CD14-positive monocyte (primary cell): ENCODE measurements around the gene CCR1. TPM values are rescaled to one million over a fixed set of nuclear protein-coding genes. Genes with fewer than 3 reads are reported as not detected.
A peak's percentile ranks its signal among the peaks of the same experiment; 100 is the strongest.

Source experiments
- DNase-seq, 3 donors: peaks; one replicate each; pipeline ENCODE4 v3.0.0-alpha.2; 2011 to 2022
- H2AFZ ChIP-seq: 2 replicates; pipeline ENCODE4 v1.6.0; 2012; ENCODE audit warnings: mild to moderate bottlenecking, low read depth, low read length, inconsistent platforms; ENCODE audit not compliant: insufficient read depth, poor library complexity, severe bottlenecking
- H3K27ac ChIP-seq, 2 donors: 1 replicate in 1 of 2; 2 replicates in 1 of 2; pipeline ENCODE4 v1.5.1; 2012 to 2013; ENCODE audit warnings: low read length in 2 of 2, control low read depth in 1 of 2, inconsistent platforms in 1 of 2, low read depth in 1 of 2, mild to moderate bottlenecking in 1 of 2
- H3K27me3 ChIP-seq, 2 donors: one replicate each; pipeline versions ENCODE4 v1.6.0 to v1.6.1; 2011 to 2013; ENCODE audit warnings: low read length in 2 of 2; ENCODE audit not compliant: control insufficient read depth in 2 of 2, insufficient read depth in 2 of 2
- H3K36me3 ChIP-seq, 2 donors: replicated peaks in 1 of 2; 1 replicate in 1 of 2; 2 replicates in 1 of 2; pipeline versions ENCODE4 v1.5.1 to v1.6.1; 2012 to 2013; ENCODE audit warnings: low read length in 2 of 2, control low read depth in 1 of 2, inconsistent platforms in 1 of 2, mild to moderate bottlenecking in 1 of 2; ENCODE audit not compliant: insufficient read depth in 2 of 2, control insufficient read depth in 1 of 2
- H3K4me1 ChIP-seq, 2 donors: 1 replicate in 1 of 2; 2 replicates in 1 of 2; pipeline versions ENCODE4 v1.5.1 to v1.6.1; 2012 to 2013; ENCODE audit warnings: low read length in 2 of 2, control low read depth in 1 of 2, inconsistent platforms in 1 of 2, mild to moderate bottlenecking in 1 of 2, moderate library complexity in 1 of 2; ENCODE audit not compliant: insufficient read depth in 2 of 2, control insufficient read depth in 1 of 2
- H3K4me2 ChIP-seq: replicated peaks from 2 replicates; pipeline ENCODE3; 2012; ENCODE audit warnings: low read length, moderate library complexity, mild to moderate bottlenecking; ENCODE audit not compliant: poor library complexity, severe bottlenecking; ENCODE audit errors: extremely low read depth
- H3K4me3 ChIP-seq, 3 experiments: fragments of 200-600 bp in 1 of 3; sonication (generic) in 1 of 3; replicated peaks in 1 of 3; 1 replicate in 2 of 3; 2 replicates in 1 of 3; pipeline ENCODE4 v1.5.1; 2011 to 2013; ENCODE audit warnings: low read length in 3 of 3, mild to moderate bottlenecking in 3 of 3, control low read depth in 2 of 3, low read depth in 2 of 3, inconsistent platforms in 1 of 3, moderate library complexity in 1 of 3
- H3K79me2 ChIP-seq: 2 replicates; pipeline ENCODE4 v1.6.0; 2012; ENCODE audit warnings: mild to moderate bottlenecking, control low read depth, inconsistent platforms, low read length, moderate library complexity; ENCODE audit not compliant: insufficient read depth
- H3K9ac ChIP-seq: 2 replicates; pipeline ENCODE4 v1.6.0; 2017; ENCODE audit warnings: low read length, mild to moderate bottlenecking; ENCODE audit not compliant: insufficient read depth, poor library complexity, severe bottlenecking
- H3K9me3 ChIP-seq, 2 donors: replicated peaks in 1 of 2; 1 replicate in 1 of 2; 2 replicates in 1 of 2; pipeline versions ENCODE4 v1.5.1 to v1.6.1; 2012 to 2013; ENCODE audit warnings: low read length in 2 of 2, control low read depth in 1 of 2; ENCODE audit not compliant: control insufficient read depth in 1 of 2, insufficient read depth in 1 of 2
- H4K20me1 ChIP-seq: 2 replicates; pipeline ENCODE4 v1.6.0; 2012; ENCODE audit warnings: mild to moderate bottlenecking, low read length, control low read depth, moderate library complexity; ENCODE audit not compliant: insufficient read depth
- H3K27ac Mint-ChIP-seq, 7 donors: one replicate each; pipeline ENCODE4 v1.8.0; 2020; ENCODE audit warnings: mild to moderate bottlenecking in 7 of 7, mixed read lengths in 7 of 7, moderate library complexity in 6 of 7, inconsistent platforms in 2 of 7
- H3K27me3 Mint-ChIP-seq, 3 donors: one replicate each; pipeline ENCODE4 v1.8.0; 2021 to 2022; ENCODE audit warnings: low read depth in 3 of 3, mild to moderate bottlenecking in 3 of 3, mixed read lengths in 3 of 3, moderate library complexity in 3 of 3, inconsistent platforms in 1 of 3
- H3K36me3 Mint-ChIP-seq, 2 donors: one replicate each; pipeline ENCODE4 v1.8.0; 2020; ENCODE audit warnings: mixed read lengths in 2 of 2, inconsistent platforms in 1 of 2, mild to moderate bottlenecking in 1 of 2
- H3K4me1 Mint-ChIP-seq: one replicate; pipeline ENCODE4 v1.8.0; 2020; ENCODE audit warnings: mild to moderate bottlenecking, mixed read lengths
- H3K4me3 Mint-ChIP-seq, 2 donors: one replicate each; pipeline ENCODE4 v1.8.0; 2020; ENCODE audit warnings: mild to moderate bottlenecking in 2 of 2, mixed read lengths in 2 of 2, moderate library complexity in 1 of 2
- H3K9me3 Mint-ChIP-seq, 7 donors: one replicate each; pipeline ENCODE4 v1.8.0; 2020 to 2022; ENCODE audit warnings: mixed read lengths in 7 of 7, mild to moderate bottlenecking in 6 of 7, moderate library complexity in 6 of 7, inconsistent platforms in 2 of 7
- WGBS: methylation state at CpG from one replicate; pipeline ENCODE4 v1.1.5; 2013; ENCODE audit warnings: missing lambda C conversion rate; ENCODE audit not compliant: insufficient coverage; 5-methylcytosine and 5-hydroxymethylcytosine counted together
- intact Hi-C, 2 donors: fragments of 100-400 bp; cut with micrococcal nuclease; formaldehyde crosslinking; loops; one replicate each; pipeline versions ENCODE4 v1.15.0 to v1.15.1; 2023
- polyA plus RNA-seq, 3 donors: library from polyadenylated mRNA; depleted of rRNA in 1 of 3; unstranded in 2 of 3; stranded (reverse) in 1 of 3; fragments of 300-500 nt in 2 of 3; fragments of >200 nt in 1 of 3; fragmentation: Illumina TruSeq in 2 of 3; gene quantifications; 1 replicate in 2 of 3; 2 replicates in 1 of 3; pipeline ENCODE4 v1.2.3, GENCODE V29; 2012 to 2021
- TF ChIP-seq, protein P1 (sequence below): fragments of 200-600 bp; IDR thresholded peaks from one replicate; pipeline ENCODE4 v1.8.0; 2022; ENCODE audit warnings: antibody characterized with exemption, mild to moderate bottlenecking

CCR1 gene
- polyA plus RNA-seq, 3 donors = 56.7 to 304 (median 233) TPM

DNA sequence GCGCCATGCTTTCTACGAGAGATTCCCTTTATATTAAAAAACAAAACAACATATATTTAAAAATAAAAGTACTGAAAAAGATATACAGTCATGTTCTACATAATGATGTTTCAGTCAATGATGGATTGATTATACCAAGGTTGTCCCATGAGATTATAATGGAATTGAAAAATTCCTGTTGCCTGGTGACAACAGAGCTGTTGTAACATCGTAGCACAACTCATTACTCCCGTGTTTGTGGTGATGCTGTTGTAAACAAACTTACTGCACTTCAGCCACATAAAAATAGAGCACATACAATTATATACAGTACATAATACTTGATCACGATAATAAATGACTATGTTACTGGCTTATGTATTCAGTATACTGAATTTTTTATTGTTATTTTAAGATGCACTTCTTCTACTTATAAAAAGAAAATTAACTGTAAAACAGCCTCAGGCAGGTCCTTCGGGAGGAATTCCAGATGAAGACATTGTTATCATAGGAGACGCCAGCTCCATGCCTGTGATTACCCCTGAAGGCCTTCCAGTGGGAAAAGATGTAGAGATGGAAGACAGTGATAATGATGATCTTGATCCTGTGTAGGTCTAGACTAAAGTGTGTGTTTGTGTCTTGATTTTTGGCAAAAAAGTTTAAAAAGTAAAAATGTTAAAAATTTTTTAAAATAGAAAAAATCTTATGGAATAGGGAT is 11.7 kb downstream of the CCR1 start:
- no peak for DNase-seq
- H2AFZ ChIP-seq = no peak overlapping the region
- Mint-ChIP-seq H3K9me3 (peaks cover 0 to 10% (median 5%) of the 10 kb centered on the region in 7 donors), H3K27me3 (no peaks in the 10 kb centered on the region), H3K27ac (no peak overlapping the region), H3K4me3 (no peak overlapping the region), H3K4me1 (peaks cover 45% of the 10 kb centered on the region), H3K36me3 (peaks cover 25 to 37% of the 10 kb centered on the region in 2 donors)
- H4K20me1 ChIP-seq = peaks cover 19% of the 10 kb centered on the region
- no peaks in the 10 kb centered on the region for H3K27me3 ChIP-seq
- WGBS = 100% methylated on average over 2 of the region's 7 CpGs
- intact Hi-C loops = no loop called here
- peaks cover 15 to 27% of the 10 kb centered on the region in 2 donors for H3K36me3 ChIP-seq
- no peak overlapping the region for H3K4me3 ChIP-seq
- no peak overlapping the region for H3K9ac ChIP-seq
- H3K79me2 ChIP-seq = peaks cover 11% of the 10 kb centered on the region
- no peaks in the 10 kb centered on the region for H3K9me3 ChIP-seq
- H3K27ac ChIP-seq = no peak overlapping the region
- TF ChIP-seq, protein P1, sequence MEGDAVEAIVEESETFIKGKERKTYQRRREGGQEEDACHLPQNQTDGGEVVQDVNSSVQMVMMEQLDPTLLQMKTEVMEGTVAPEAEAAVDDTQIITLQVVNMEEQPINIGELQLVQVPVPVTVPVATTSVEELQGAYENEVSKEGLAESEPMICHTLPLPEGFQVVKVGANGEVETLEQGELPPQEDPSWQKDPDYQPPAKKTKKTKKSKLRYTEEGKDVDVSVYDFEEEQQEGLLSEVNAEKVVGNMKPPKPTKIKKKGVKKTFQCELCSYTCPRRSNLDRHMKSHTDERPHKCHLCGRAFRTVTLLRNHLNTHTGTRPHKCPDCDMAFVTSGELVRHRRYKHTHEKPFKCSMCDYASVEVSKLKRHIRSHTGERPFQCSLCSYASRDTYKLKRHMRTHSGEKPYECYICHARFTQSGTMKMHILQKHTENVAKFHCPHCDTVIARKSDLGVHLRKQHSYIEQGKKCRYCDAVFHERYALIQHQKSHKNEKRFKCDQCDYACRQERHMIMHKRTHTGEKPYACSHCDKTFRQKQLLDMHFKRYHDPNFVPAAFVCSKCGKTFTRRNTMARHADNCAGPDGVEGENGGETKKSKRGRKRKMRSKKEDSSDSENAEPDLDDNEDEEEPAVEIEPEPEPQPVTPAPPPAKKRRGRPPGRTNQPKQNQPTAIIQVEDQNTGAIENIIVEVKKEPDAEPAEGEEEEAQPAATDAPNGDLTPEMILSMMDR = no peak
- peaks cover 42 to 47% of the 10 kb centered on the region in 2 donors for H3K4me1 ChIP-seq
- H3K4me2 ChIP-seq = no peak overlapping the region

- H3K9me3 Mint-ChIP-seq = peaks cover 0 to 10% (median 5%) of the 10 kb centered on the region in 7 donors
- Histone ChIP-seq H3K4me1 (peaks cover 38 to 52% of the 10 kb centered on the region in 2 donors), H3K36me3 (peaks cover 2 to 13% of the 10 kb centered on the region in 2 donors), H3K79me2 (peaks cover 2% of the 10 kb centered on the region), H4K20me1 (peaks cover 5% of the 10 kb centered on the region), H3K9me3 (no peaks in the 10 kb centered on the region), H3K27me3 (no peaks in the 10 kb centered on the region), H3K27ac (peak overlapping the region in 1 of 2 donors; percentile 6), H3K9ac (no peak overlapping the region), H3K4me2 (no peak overlapping the region), H3K4me3 (no peak overlapping the region), H2AFZ (no peak overlapping the region)
- H3K4me3 Mint-ChIP-seq = no peak overlapping the region
- peaks cover 13 to 23% of the 10 kb centered on the region in 2 donors for H3K36me3 Mint-ChIP-seq
- TF ChIP-seq, protein P1 = no peak
- intact Hi-C loops = loop anchor here in 1 of 2 donors (5.0 kb wide), 2 partner anchors 83 to 108 kb away; no protein-coding TSS in a partner anchor
- no CpG with 5 or more reads among the region's 4 CpGs for WGBS
- peaks cover 39% of the 10 kb centered on the region for H3K4me1 Mint-ChIP-seq
- H3K27me3 Mint-ChIP-seq = no peaks in the 10 kb centered on the region
- peak overlapping the region in 5 of 7 donors; percentile 42 to 98 (median 63) for H3K27ac Mint-ChIP-seq
- peak in 2 of 3 donors; percentile 61 to 67 for DNase-seq
Observed at GRCh38 chr3:46194868-46195553, 13.1 kb downstream of the CCR1 start.
